Epithelial cell of proximal tubule (primary cell): ENCODE results near the gene F8A2. TPM values are rescaled to one million over a fixed set of nuclear protein-coding genes. Genes with fewer than 3 reads are reported as not detected.

Experiments
- DNase-seq: peaks from one replicate; pipeline ENCODE4 v3.0.0-alpha.2; 2011; ENCODE audit warnings: low read depth
- H3K4me3 ChIP-seq: 2 replicates; pipeline ENCODE4 v1.5.1; 2011; ENCODE audit warnings: low read depth, mild to moderate bottlenecking, low read length
- total RNA-seq: library from RNA; depleted of rRNA; stranded (reverse); fragments of >200 nt; gene quantifications from 2 replicates; pipeline ENCODE4 v1.2.3, GENCODE V29; 2015
- TF ChIP-seq, protein P1 (sequence below): conservative IDR thresholded peaks from 2 replicates; pipeline ENCODE4 v1.5.1; 2012; ENCODE audit warnings: low read depth, mild to moderate bottlenecking, low read length

F8A2 gene
- total RNA-seq, 1 donor from 2014 or later, result not detected

DNA sequence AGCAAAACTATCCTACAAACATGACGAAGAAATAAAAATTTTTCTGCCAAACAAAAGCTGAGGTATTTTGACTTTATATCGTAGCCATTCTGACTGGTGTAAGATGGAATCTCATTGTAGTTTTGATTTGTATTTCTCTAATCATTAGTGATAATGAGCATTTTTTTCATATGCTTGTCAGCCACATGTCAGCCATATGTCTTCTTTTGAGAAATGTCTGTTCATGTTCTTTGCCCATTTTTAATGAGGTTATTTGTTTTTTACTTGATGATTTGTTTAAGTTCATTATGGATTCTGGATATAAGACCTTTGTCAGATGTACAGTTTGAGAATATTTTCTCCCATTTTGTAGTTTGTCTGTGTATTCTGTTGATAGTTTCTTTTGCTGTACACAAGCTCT is 24.5 kb downstream of the F8A2 start:
- DNase-seq, result no peak
- H3K4me3 ChIP-seq, result no peak overlapping the region
- TF ChIP-seq, protein P1, sequence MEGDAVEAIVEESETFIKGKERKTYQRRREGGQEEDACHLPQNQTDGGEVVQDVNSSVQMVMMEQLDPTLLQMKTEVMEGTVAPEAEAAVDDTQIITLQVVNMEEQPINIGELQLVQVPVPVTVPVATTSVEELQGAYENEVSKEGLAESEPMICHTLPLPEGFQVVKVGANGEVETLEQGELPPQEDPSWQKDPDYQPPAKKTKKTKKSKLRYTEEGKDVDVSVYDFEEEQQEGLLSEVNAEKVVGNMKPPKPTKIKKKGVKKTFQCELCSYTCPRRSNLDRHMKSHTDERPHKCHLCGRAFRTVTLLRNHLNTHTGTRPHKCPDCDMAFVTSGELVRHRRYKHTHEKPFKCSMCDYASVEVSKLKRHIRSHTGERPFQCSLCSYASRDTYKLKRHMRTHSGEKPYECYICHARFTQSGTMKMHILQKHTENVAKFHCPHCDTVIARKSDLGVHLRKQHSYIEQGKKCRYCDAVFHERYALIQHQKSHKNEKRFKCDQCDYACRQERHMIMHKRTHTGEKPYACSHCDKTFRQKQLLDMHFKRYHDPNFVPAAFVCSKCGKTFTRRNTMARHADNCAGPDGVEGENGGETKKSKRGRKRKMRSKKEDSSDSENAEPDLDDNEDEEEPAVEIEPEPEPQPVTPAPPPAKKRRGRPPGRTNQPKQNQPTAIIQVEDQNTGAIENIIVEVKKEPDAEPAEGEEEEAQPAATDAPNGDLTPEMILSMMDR, result no peak

DNA sequence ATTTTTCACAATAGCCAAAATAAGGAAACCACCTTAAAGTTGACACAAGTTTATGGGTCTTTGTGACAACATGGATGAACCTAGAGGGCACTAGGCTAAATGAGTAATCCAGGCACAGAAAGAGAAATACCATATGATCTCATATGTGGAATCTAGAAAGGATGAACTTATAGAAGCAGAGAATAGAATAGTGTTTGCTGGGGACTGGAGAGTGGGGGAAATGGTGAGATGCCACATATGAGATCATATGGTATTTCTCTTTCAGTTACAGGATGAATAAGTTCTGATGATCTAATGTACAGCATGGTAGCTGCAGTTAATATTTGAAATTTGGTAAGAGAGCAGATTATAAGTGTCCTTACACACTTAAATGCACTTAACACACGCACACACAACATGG is 35.9 kb downstream of the F8A2 start:
- TF ChIP-seq, protein P1, result no peak
- no peak for DNase-seq
- H3K4me3 ChIP-seq, result no peak overlapping the region

Other genes starting within 250 kb of the F8A2 start
- 58.9 and 68.6 TPM in 2 replicates for gene VBP1, start 165.6 kb upstream of the F8A2 start, total RNA-seq
- 0.36 TPM in 1 of 2 replicates, not detected in the other for gene RAB39B, start 117.6 kb upstream of the F8A2 start, total RNA-seq
- not detected in 2 replicates for gene CLIC2, start 47.5 kb upstream of the F8A2 start, total RNA-seq
- 4.6 TPM in 1 of 2 replicates, not detected in the other for gene F8A3, start 76.5 kb downstream of the F8A2 start, total RNA-seq
- gene SPRY3, start 230.5 kb downstream of the F8A2 start, total RNA-seq, result 0.14 and 0.23 TPM in 2 replicates
- gene TMLHE, start 230.9 kb downstream of the F8A2 start, total RNA-seq, result 8.5 and 8.6 TPM in 2 replicates